ENCODE measurements around the gene HTR2A. TPM values are rescaled to one million over a fixed set of nuclear protein-coding genes. Genes with fewer than 3 reads are reported as not detected.

HTR2A gene
- total RNA-seq, 1 donor from 2014 or later: not detected

DNA sequence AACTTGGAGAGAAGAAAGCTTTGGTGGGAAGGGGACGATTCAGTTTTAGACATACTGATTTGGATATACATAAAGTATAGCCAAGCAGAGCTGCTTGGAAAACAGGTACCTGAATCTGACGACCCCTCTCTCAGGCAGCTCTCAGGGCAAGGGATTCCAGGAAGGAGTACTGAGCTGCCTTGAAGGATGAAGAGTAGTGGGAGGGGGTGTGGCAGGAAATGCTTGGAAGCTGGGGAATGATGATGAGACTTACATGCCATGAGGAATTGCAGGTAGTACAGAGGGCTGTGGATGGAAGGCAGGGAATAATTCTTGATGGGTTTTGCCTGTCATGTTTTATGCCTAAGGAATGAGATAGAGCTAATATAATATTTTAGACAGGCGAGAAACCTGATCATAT, 38.7 kb downstream of the HTR2A start:
- no peaks in the 10 kb centered on the region for H3K36me3 ChIP-seq (ENCODE audit: control insufficient read depth, insufficient read depth, low read length)
- TF ChIP-seq, protein P1, sequence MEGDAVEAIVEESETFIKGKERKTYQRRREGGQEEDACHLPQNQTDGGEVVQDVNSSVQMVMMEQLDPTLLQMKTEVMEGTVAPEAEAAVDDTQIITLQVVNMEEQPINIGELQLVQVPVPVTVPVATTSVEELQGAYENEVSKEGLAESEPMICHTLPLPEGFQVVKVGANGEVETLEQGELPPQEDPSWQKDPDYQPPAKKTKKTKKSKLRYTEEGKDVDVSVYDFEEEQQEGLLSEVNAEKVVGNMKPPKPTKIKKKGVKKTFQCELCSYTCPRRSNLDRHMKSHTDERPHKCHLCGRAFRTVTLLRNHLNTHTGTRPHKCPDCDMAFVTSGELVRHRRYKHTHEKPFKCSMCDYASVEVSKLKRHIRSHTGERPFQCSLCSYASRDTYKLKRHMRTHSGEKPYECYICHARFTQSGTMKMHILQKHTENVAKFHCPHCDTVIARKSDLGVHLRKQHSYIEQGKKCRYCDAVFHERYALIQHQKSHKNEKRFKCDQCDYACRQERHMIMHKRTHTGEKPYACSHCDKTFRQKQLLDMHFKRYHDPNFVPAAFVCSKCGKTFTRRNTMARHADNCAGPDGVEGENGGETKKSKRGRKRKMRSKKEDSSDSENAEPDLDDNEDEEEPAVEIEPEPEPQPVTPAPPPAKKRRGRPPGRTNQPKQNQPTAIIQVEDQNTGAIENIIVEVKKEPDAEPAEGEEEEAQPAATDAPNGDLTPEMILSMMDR (IDR thresholded peaks at IDR 0.05; ENCODE audit: insufficient read depth, low read length, poor library complexity, severe bottlenecking): no peak
- DNase-seq (ENCODE audit: low read depth): no peak
- H3K27me3 ChIP-seq (ENCODE audit: control insufficient read depth, insufficient read depth, low read length): no peaks in the 10 kb centered on the region
- no peak overlapping the region for H3K4me3 ChIP-seq (ENCODE audit: low read depth, low read length)

DNA sequence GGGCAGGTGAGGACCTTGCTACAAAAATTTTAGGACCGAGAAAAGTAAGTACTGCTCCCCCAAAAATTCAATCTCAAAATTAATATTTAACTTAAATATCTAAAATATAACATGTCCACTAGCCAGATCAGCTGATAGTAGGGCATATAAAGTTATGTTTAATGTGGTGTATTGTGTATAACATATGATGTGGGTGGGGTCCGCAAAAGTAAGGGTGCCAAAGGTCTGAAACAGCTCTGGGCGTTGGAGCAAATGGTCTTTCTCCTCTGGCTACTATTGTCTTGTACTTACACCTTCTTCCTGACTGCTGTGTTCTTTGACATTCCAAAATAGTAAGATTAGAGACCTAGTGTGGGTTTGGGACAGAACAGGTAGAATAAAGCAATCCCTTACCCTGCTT, 41.2 kb downstream of the HTR2A start:
- DNase-seq (ENCODE audit: low read depth): no peak
- TF ChIP-seq, protein P1 (IDR thresholded peaks at IDR 0.05; ENCODE audit: insufficient read depth, low read length, poor library complexity, severe bottlenecking): no peak

DNA sequence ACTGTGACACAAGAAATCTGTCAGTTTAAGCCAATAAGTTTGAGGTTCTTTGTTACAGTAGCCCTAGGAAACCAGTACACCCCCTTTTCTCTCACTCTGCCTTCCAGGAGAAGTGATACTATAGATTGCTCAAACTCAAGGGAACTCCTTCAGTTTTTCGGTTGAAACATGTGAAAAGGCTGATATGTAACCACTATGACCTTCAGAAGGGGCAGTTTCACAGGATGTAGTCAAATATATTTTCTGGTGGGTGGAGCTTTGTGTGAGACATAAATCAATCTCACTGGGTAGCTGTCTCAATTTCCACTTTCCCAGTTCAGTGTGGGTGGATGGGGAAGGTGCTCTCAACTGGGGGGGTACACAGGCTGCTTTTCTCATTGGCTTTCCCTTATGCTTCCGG, 41.7 kb downstream of the HTR2A start:
- Histone ChIP-seq H3K4me3 (ENCODE audit: low read depth, low read length) (no peak overlapping the region), H3K27me3 (ENCODE audit: control insufficient read depth, insufficient read depth, low read length) (no peaks in the 10 kb centered on the region), H3K36me3 (ENCODE audit: control insufficient read depth, insufficient read depth, low read length) (no peaks in the 10 kb centered on the region)
- no peak for DNase-seq (ENCODE audit: low read depth)
- TF ChIP-seq, protein P1 (IDR thresholded peaks at IDR 0.05; ENCODE audit: insufficient read depth, low read length, poor library complexity, severe bottlenecking): no peak

More for the DNA sequence above, 41.2 kb downstream of the HTR2A start:
- Histone ChIP-seq H3K27me3 (ENCODE audit: control insufficient read depth, insufficient read depth, low read length) (no peaks in the 10 kb centered on the region), H3K36me3 (ENCODE audit: control insufficient read depth, insufficient read depth, low read length) (no peaks in the 10 kb centered on the region), H3K4me3 (ENCODE audit: low read depth, low read length) (no peak overlapping the region)

DNA sequence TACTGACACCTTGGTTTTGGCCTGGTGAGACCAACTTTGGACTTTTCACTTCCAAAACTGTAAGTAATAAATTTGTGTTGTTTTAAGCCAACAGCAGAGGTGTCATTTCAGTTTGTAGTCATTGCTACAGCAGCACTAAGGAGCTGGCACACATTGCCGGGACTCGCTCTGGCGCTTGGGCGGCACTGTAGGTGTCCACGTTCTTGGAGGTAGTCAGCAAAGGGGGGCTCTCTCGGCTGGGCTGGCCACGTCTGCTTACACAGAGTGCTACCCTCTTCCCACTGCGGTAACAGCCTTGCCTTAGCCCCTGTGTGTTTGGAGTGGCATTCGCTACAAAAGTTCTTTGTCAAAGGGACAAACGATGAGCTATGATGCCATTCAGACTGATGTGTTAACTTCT, 44.7 kb downstream of the HTR2A start:
- no peak for DNase-seq (ENCODE audit: low read depth)
- H3K27me3 ChIP-seq (ENCODE audit: control insufficient read depth, insufficient read depth, low read length): no peaks in the 10 kb centered on the region
- H3K4me3 ChIP-seq (ENCODE audit: low read depth, low read length): no peak overlapping the region
- TF ChIP-seq, protein P1 (IDR thresholded peaks at IDR 0.05; ENCODE audit: insufficient read depth, low read length, poor library complexity, severe bottlenecking): no peak
- no peaks in the 10 kb centered on the region for H3K36me3 ChIP-seq (ENCODE audit: control insufficient read depth, insufficient read depth, low read length)

DNA sequence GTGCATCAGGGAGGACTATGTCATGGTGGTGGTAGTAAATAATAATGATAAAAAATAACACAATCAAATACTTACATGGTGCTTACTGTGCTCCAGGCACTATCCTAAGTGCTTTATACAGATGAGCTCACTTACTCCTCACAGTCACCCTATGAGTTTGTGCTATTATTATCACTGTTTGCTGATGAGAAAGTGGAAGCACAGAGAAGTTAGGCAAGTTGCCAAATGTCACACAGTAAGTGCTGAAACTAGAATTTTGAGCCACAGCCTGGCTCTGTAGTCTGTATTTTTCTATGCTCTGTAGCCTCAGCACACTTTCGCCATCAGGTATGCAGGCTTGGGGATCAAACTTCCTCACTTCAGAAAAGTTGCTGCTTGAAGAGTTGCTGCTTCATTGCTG, 46.6 kb downstream of the HTR2A start:
- Histone ChIP-seq H3K36me3 (ENCODE audit: control insufficient read depth, insufficient read depth, low read length) (no peaks in the 10 kb centered on the region), H3K27me3 (ENCODE audit: control insufficient read depth, insufficient read depth, low read length) (no peaks in the 10 kb centered on the region)
- DNase-seq (ENCODE audit: low read depth): no peak

DNA sequence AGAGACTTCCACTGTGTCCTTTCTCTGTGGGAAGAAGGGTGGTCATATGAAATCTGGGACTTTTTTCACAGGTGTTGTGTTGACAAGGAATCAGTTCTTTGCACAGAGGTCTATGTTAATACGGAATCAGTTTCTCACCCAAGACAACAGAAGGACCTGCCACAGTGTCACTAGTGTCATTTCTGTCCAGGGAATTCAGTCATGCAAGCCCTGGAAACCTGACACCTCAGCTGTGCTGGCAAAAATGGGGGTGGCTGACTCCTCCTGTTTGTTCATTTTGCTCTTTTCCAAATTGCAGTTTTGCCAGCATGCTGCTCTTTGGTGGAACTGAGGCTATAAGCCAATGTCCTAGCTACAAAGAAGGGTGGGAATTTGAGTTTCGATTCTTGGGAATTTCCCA, 50.1 kb downstream of the HTR2A start:
- TF ChIP-seq, protein P1 (IDR thresholded peaks at IDR 0.05; ENCODE audit: insufficient read depth, low read length, poor library complexity, severe bottlenecking): no peak
- DNase-seq (ENCODE audit: low read depth): no peak

More for the DNA sequence above, 46.6 kb downstream of the HTR2A start:
- no peak overlapping the region for H3K4me3 ChIP-seq (ENCODE audit: low read depth, low read length)
- TF ChIP-seq, protein P1 (IDR thresholded peaks at IDR 0.05; ENCODE audit: insufficient read depth, low read length, poor library complexity, severe bottlenecking): no peak

More for the DNA sequence above, 50.1 kb downstream of the HTR2A start:
- Histone ChIP-seq H3K36me3 (ENCODE audit: control insufficient read depth, insufficient read depth, low read length) (no peaks in the 10 kb centered on the region), H3K4me3 (ENCODE audit: low read depth, low read length) (no peak overlapping the region), H3K27me3 (ENCODE audit: control insufficient read depth, insufficient read depth, low read length) (no peaks in the 10 kb centered on the region)
